HCT116 (cell line): ENCODE data around the gene CNTN4. TPM values are rescaled to one million over a fixed set of nuclear protein-coding genes. Genes with fewer than 3 reads are reported as not detected.

Experiments
- ATAC-seq: fragments of 200-7000 bp; cut with Tn5 transposase; 2 replicates; pipeline ENCODE4 v1.9.1; 2020; ENCODE audit warnings: mild to moderate bottlenecking, moderate library complexity
- BruUV-seq: library from RNA; stranded (reverse); fragments of 400-500 nt; replicated peaks from 2 replicates; lab custom pipeline; 2021; lab: Mats Ljungman, UMichigan
- CTCF ChIA-PET: fragments of 300-600 bp; sonication (Branson Sonifier 250); formaldehyde crosslinking; loops from one replicate; lab custom pipeline; 2021; ENCODE audit warnings: antibody characterized with exemption; lab: Charles Lee
- POLR2A ChIA-PET: fragments of 300-600, 350-600 bp; sonication (Branson Sonifier 250); formaldehyde crosslinking; loops from one replicate; lab custom pipeline; 2021; ENCODE audit warnings: antibody characterized with exemption; lab: Charles Lee
- RAD21 ChIA-PET, 2 experiments: fragments of 300-600 bp; sonication (Branson Sonifier 250); formaldehyde crosslinking; loops; one replicate each; lab custom pipeline; 2023; ENCODE audit warnings: low total read pairs in 2 of 2; ENCODE audit not compliant: uncharacterized antibody in 2 of 2, unreplicated experiment in 2 of 2, low non-redundant PET in 1 of 2; lab: Charles Lee
- DNase-seq: peaks from one replicate; pipeline ENCODE4 v3.0.0-alpha.2; 2010; ENCODE audit warnings: low read depth, low spot score
- H2AFZ ChIP-seq: fragments of 200-600 bp; shearing (Covaris generic), sonication (generic); 2 replicates; pipeline ENCODE4 v1.6.1; 2017; ENCODE audit warnings: low read depth, mixed run types, mixed read lengths, antibody characterized with exemption, low read length; ENCODE audit not compliant: poor library complexity, severe bottlenecking
- H3K27ac ChIP-seq: 2 replicates; pipeline ENCODE4 v1.5.1; 2012; ENCODE audit warnings: low read depth, low read length
- H3K27me3 ChIP-seq: fragments of 200-600 bp; sonication (generic); 2 replicates; pipeline ENCODE4 v1.6.1; 2016; ENCODE audit warnings: mixed run types, low read length, mixed read lengths; ENCODE audit not compliant: insufficient read depth
- H3K36me3 ChIP-seq, 2 experiments: fragments of 200-500 bp in 1 of 2; fragments of 200-600 bp in 1 of 2; sonication (Bioruptor generic) in 1 of 2; sonication (generic) in 1 of 2; 2 replicates each; pipeline versions ENCODE4 v1.5.1 to v1.6.1; 2014 to 2016; ENCODE audit warnings: low read length in 2 of 2, inconsistent platforms in 1 of 2, mixed read lengths in 1 of 2, mixed run types in 1 of 2; ENCODE audit not compliant: insufficient read depth in 2 of 2, control insufficient read depth in 1 of 2
- H3K4me1 ChIP-seq, 2 experiments: fragments of 200-600 bp in 1 of 2; sonication (generic) in 1 of 2; 2 replicates each; pipeline versions ENCODE4 v1.5.1 to v1.6.1; 2012 to 2017; ENCODE audit warnings: low read length in 2 of 2, inconsistent platforms in 1 of 2, mild to moderate bottlenecking in 1 of 2, mixed read lengths in 1 of 2, mixed run types in 1 of 2, moderate library complexity in 1 of 2; ENCODE audit not compliant: insufficient read depth in 2 of 2, control insufficient read depth in 1 of 2
- H3K4me2 ChIP-seq: fragments of 200-600 bp; sonication (generic); 2 replicates; pipeline ENCODE4 v1.6.1; 2017; ENCODE audit warnings: mixed run types, low read length, mixed read lengths
- H3K4me3 ChIP-seq, 2 experiments: fragments of 200-600 bp in 1 of 2; sonication (generic) in 1 of 2; replicated peaks in 1 of 2; 2 replicates each; pipeline ENCODE4 v1.5.1; 2011 to 2016; ENCODE audit warnings: low read length in 2 of 2, control low read depth in 1 of 2, low read depth in 1 of 2, mild to moderate bottlenecking in 1 of 2, mixed read lengths in 1 of 2, mixed run types in 1 of 2
- H3K79me2 ChIP-seq: fragments of 200-600 bp; sonication (generic); 2 replicates; pipeline ENCODE4 v1.6.1; 2017; ENCODE audit warnings: mild to moderate bottlenecking, mixed run types, low read length, moderate library complexity, mixed read lengths; ENCODE audit not compliant: insufficient read depth
- H3K9ac ChIP-seq: fragments of 200-600 bp; sonication (generic); 2 replicates; pipeline ENCODE4 v1.6.1; 2016; ENCODE audit warnings: low read length, mixed read lengths
- H3K9me2 ChIP-seq: fragments of 200-600 bp; sonication (generic), shearing (Covaris generic); 2 replicates; pipeline ENCODE4 v1.6.1; 2017; ENCODE audit warnings: mixed run types, mild to moderate bottlenecking, moderate library complexity; ENCODE audit not compliant: insufficient read depth
- H3K9me3 ChIP-seq, 2 experiments: fragments of 200-500 bp in 1 of 2; fragments of 200-600 bp in 1 of 2; sonication (Bioruptor generic) in 1 of 2; sonication (generic) in 1 of 2; 2 replicates each; pipeline ENCODE4 v1.6.1; 2014 to 2017; ENCODE audit warnings: low read length in 2 of 2, mixed read lengths in 2 of 2, inconsistent platforms in 1 of 2, low read depth in 1 of 2, mild to moderate bottlenecking in 1 of 2, mixed run types in 1 of 2, moderate library complexity in 1 of 2; ENCODE audit not compliant: control insufficient read depth in 1 of 2, insufficient read depth in 1 of 2
- H4K20me1 ChIP-seq: fragments of 200-600 bp; sonication (generic), shearing (Covaris generic); 2 replicates; pipeline ENCODE4 v1.6.1; 2017; ENCODE audit warnings: mixed run types, mild to moderate bottlenecking, moderate library complexity; ENCODE audit not compliant: insufficient read depth
- ATF3 ChIP-seq: IDR thresholded peaks from 2 replicates; pipeline ENCODE4 v1.6.1; 2012
- CTCF ChIP-seq, 3 experiments: fragments of 200-600 bp in 1 of 3; sonication (generic) in 1 of 3; IDR thresholded peaks in 2 of 3; conservative IDR thresholded peaks in 1 of 3; 2 replicates each; pipeline ENCODE4 v1.5.1; 2012 to 2017; ENCODE audit warnings: low read depth in 2 of 3, low read length in 2 of 3, antibody characterized with exemption in 1 of 3, borderline replicate concordance in 1 of 3, control low read depth in 1 of 3, mild to moderate bottlenecking in 1 of 3, mixed read lengths in 1 of 3, mixed run types in 1 of 3, moderate library complexity in 1 of 3; ENCODE audit not compliant: insufficient read depth in 1 of 3
- ELF1 ChIP-seq: IDR thresholded peaks from 2 replicates; pipeline ENCODE4 v1.6.1; 2012; ENCODE audit warnings: low read depth, borderline replicate concordance
- EZH2 ChIP-seq: fragments of 200-600 bp; sonication (generic); IDR thresholded peaks from 2 replicates; pipeline ENCODE4 v1.6.1; 2017; ENCODE audit warnings: antibody characterized with exemption, mixed run types
- EZH2phosphoT487 ChIP-seq: fragments of 200-600 bp; IDR thresholded peaks from 2 replicates; pipeline ENCODE4 v1.6.1; 2018; ENCODE audit warnings: antibody characterized with exemption, borderline replicate concordance
- JUND ChIP-seq: IDR thresholded peaks from 2 replicates; pipeline ENCODE4 v1.6.1; 2012
- REST ChIP-seq: IDR thresholded peaks from 2 replicates; pipeline ENCODE4 v1.6.1; 2012; ENCODE audit warnings: low read depth
- SIN3A ChIP-seq: IDR thresholded peaks from 2 replicates; pipeline ENCODE4 v1.6.1; 2012; ENCODE audit warnings: low read depth
- SRF ChIP-seq: IDR thresholded peaks from 2 replicates; pipeline ENCODE4 v1.6.1; 2012; ENCODE audit warnings: low read depth
- YY1 ChIP-seq: IDR thresholded peaks from 2 replicates; pipeline ENCODE4 v1.6.1; 2011; ENCODE audit warnings: low read length, low read depth, moderate library complexity, mild to moderate bottlenecking; ENCODE audit not compliant: insufficient replicate concordance; ENCODE audit errors: extremely low read depth
- ZFX ChIP-seq: fragments of 450-650 bp; IDR thresholded peaks from 2 replicates; pipeline ENCODE4 v1.6.1; 2017
- ZNF274 ChIP-seq: fragments of 200-500 bp; sonication (Bioruptor generic); IDR thresholded peaks from 2 replicates; pipeline ENCODE4 v1.6.1; 2014; ENCODE audit warnings: mild to moderate bottlenecking, low read depth, low read length, inconsistent platforms
- intact Hi-C: fragments of 100-400 bp; cut with micrococcal nuclease; formaldehyde crosslinking; loops from 2 replicates; pipeline ENCODE4 v1.10.0; 2022
- total RNA-seq: library from RNA; stranded (reverse); gene quantifications from one replicate; pipeline ENCODE4 v1.2.1, GENCODE V29; 2021; ENCODE audit not compliant: unreplicated experiment

Gene CNTN4
- total RNA-seq, 1 experiment from 2014 or later, result not detected

GRCh38 chr3:2523281-2523836, 424.7 kb downstream of the CNTN4 start:
- Histone ChIP-seq H3K9ac (no peak overlapping the region), H3K9me3 (peaks cover 5 to 23% of the 10 kb centered on the region in 2 experiments; a peak in 2 of 4 replicates), H3K4me3 (no peak overlapping the region)
- TF ChIP-seq EZH2phosphoT487 (no peak), ATF3 (no peak), JUND (no peak), ZNF274 (no peak), YY1 (no peak), ZFX (no peak)
- TF ChIP-seq, all 23 proteins: peak for 0
- H3K9me2 ChIP-seq, result no peaks in the 10 kb centered on the region
- ChIA-PET RAD21 (no interaction called here), CTCF (no interaction called here), POLR2A (no interaction called here)
- intact Hi-C loops, result no loop called here
- H3K27me3 ChIP-seq, result no peaks in the 10 kb centered on the region
- H4K20me1 ChIP-seq, result no peaks in the 10 kb centered on the region
- ATAC-seq, result no peak
- H3K27ac ChIP-seq, result no peak overlapping the region
- BruUV-seq, result no TSS peak
- H3K4me2 ChIP-seq, result no peak overlapping the region
- H3K36me3 ChIP-seq, result no peaks in the 10 kb centered on the region
- H2AFZ ChIP-seq, result no peak overlapping the region
- H3K4me1 ChIP-seq, result no peaks in the 10 kb centered on the region
- DNase-seq, result no peak
- no peaks in the 10 kb centered on the region for H3K79me2 ChIP-seq

GRCh38 chr3:2525968-2526367, 427.3 kb downstream of the CNTN4 start:
- intact Hi-C loops, result no loop called here
- Histone ChIP-seq H3K9ac (no peak overlapping the region), H3K4me1 (no peaks in the 10 kb centered on the region), H3K4me2 (no peak overlapping the region), H3K36me3 (no peaks in the 10 kb centered on the region), H4K20me1 (no peaks in the 10 kb centered on the region), H3K27me3 (no peaks in the 10 kb centered on the region), H3K79me2 (no peaks in the 10 kb centered on the region), H3K9me3 (peaks cover 4 to 21% of the 10 kb centered on the region in 2 experiments; a peak in 2 of 4 replicates), H3K4me3 (no peak overlapping the region), H3K9me2 (no peaks in the 10 kb centered on the region), H3K27ac (no peak overlapping the region), H2AFZ (no peak overlapping the region)
- CTCF ChIA-PET, result no interaction called here
- no peak for DNase-seq
- no peak for ATAC-seq
- POLR2A ChIA-PET, result no interaction called here
- BruUV-seq, result no TSS peak
- RAD21 ChIA-PET, result no interaction called here
- TF ChIP-seq ZNF274 (no peak), ELF1 (no peak), CTCF (IDR thresholded peaks at IDR 0.05 in 2 of 3, conservative IDR thresholded peaks at IDR 0.05 in 1 of 3; ENCODE audit: borderline replicate concordance in 1 of 3, insufficient read depth in 1 of 3, low read depth in 2 of 3, low read length in 2 of 3) (no peak), EZH2 (no peak), SRF (no peak), REST (no peak), SIN3A (no peak)
